ENCODE results near the gene EPHA8.

EPHA8 gene

DNA sequence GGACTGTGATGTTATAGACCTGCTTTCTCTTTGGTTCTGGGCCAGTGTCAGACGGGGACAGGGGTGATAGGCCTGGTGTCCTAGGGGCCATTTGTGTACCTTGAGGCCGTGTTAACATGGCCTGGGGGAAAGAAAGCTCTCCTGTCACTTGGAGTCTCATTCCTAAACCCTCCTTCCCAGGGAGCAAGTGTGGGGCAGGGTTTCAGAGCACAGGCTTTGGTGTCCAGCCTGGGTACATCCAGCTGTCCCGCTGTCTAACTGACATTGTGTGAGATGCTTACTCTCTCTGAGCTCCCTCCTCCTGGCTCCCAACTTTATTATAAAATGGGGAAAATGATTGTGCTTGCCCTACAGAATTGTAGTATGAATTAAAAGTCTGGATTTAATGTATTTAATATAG, 32.6 kb upstream of the EPHA8 start:
- TF ChIP-seq, protein P1, sequence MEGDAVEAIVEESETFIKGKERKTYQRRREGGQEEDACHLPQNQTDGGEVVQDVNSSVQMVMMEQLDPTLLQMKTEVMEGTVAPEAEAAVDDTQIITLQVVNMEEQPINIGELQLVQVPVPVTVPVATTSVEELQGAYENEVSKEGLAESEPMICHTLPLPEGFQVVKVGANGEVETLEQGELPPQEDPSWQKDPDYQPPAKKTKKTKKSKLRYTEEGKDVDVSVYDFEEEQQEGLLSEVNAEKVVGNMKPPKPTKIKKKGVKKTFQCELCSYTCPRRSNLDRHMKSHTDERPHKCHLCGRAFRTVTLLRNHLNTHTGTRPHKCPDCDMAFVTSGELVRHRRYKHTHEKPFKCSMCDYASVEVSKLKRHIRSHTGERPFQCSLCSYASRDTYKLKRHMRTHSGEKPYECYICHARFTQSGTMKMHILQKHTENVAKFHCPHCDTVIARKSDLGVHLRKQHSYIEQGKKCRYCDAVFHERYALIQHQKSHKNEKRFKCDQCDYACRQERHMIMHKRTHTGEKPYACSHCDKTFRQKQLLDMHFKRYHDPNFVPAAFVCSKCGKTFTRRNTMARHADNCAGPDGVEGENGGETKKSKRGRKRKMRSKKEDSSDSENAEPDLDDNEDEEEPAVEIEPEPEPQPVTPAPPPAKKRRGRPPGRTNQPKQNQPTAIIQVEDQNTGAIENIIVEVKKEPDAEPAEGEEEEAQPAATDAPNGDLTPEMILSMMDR (IDR thresholded peaks at IDR 0.05; ENCODE audit: low read depth, low read length, missing control alignments) = no peak
- Histone ChIP-seq H3K36me3 (replicated peaks) (peaks cover 21% of the 10 kb centered on the region), H3K27me3 (replicated peaks) (no peaks in the 10 kb centered on the region), H3K27ac (no peak overlapping the region), H3K4me3 (ENCODE audit: low read depth, low read length) (no peak overlapping the region)
- DNase-seq = no peak
- in situ Hi-C loops (cut with HindIII; ENCODE audit: low pct_ligation_motif_present, low sequenced_read_pairs) = no loop called here

DNA sequence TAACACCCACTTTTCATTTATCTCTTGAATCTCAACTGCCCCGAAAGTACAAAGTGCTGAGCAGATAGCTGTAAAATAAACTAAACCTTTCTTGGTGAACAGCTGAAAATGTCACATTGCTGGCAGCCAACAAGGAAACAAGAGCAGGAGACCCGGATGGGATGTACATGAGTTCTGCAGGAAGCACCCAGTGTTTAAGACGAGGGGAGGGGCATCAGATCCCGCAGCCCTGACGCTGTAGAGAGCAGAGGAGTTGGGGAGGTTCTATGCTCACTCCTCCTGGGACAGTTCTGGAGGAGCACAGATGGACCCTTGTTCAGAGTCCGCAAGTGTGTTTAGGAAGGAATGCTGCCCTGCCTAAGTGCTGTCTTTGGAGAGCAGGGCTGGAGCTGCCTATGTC, 32.0 kb upstream of the EPHA8 start:
- Histone ChIP-seq H3K27ac (no peak overlapping the region), H3K36me3 (replicated peaks) (peaks cover 17% of the 10 kb centered on the region), H3K27me3 (replicated peaks) (no peaks in the 10 kb centered on the region), H3K4me3 (ENCODE audit: low read depth, low read length) (no peak overlapping the region)
- in situ Hi-C loops (cut with HindIII; ENCODE audit: low pct_ligation_motif_present, low sequenced_read_pairs) = no loop called here
- TF ChIP-seq, protein P1 (IDR thresholded peaks at IDR 0.05; ENCODE audit: low read depth, low read length, missing control alignments) = no peak
- DNase-seq = no peak

DNA sequence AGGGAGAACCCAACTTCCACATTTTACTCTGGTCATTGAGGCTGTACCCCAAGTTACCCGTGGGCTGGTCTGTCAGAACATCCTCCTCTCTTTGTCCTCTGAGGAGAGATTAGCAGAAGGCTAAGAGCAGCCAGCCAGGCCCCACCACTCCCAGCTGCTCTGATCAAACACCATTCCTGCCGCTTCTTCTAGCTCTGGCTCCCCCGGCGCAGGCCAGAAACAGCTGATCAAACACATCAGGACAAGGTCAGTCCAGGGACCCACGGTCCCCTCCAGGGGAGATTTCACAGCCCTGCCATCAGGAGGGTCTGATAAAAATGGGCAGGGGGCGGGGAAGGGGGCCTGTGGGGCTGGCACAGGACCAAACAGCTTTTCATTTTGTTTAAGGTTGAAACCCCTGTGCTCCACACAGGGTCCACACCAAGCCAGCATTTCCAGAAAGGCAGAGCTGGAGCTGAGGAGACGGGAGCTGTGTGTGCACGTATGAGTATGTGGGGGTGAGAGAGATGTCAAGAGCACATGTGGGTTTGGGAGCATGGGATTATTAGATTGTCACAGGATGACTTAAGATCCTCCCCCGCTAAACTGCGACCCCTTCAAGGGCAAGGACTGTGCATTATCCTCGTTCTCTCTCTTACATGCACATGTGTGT, 29.9 kb upstream of the EPHA8 start:
- in situ Hi-C loops (cut with HindIII; ENCODE audit: low pct_ligation_motif_present, low sequenced_read_pairs) = no loop called here

DNA sequence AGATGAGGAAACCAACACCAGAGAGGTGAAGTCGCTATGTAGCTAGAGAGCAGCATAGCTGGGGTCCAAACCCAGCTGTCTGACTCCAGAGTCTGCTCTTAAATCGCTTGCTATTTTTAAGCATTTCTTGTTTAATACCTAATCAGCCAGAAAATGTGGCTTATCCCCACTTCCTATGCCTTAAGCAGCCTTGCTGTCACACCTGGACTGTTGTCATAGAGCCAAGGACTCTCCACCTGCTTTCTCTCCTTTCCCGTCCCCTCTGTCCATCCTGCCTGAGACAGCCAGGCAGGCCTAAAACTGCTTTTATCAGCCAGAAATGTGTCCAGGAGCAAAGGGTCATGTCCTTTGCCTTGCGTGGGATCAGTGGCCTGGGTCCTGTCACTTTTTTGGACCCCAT, 28.3 kb upstream of the EPHA8 start:
- TF ChIP-seq, protein P1 (IDR thresholded peaks at IDR 0.05; ENCODE audit: low read depth, low read length, missing control alignments) = no peak
- Histone ChIP-seq H3K27me3 (replicated peaks) (no peaks in the 10 kb centered on the region), H3K27ac (no peak overlapping the region), H3K4me3 (ENCODE audit: low read depth, low read length) (no peak overlapping the region), H3K36me3 (replicated peaks) (no peaks in the 10 kb centered on the region)
- no peak for DNase-seq
- in situ Hi-C loops (cut with HindIII; ENCODE audit: low pct_ligation_motif_present, low sequenced_read_pairs) = no loop called here

More for the DNA sequence above, 29.9 kb upstream of the EPHA8 start:
- no peak for DNase-seq
- Histone ChIP-seq H3K4me3 (ENCODE audit: low read depth, low read length) (no peak overlapping the region), H3K27ac (no peak overlapping the region), H3K36me3 (replicated peaks) (no peaks in the 10 kb centered on the region), H3K27me3 (replicated peaks) (no peaks in the 10 kb centered on the region)
- TF ChIP-seq, protein P1 (IDR thresholded peaks at IDR 0.05; ENCODE audit: low read depth, low read length, missing control alignments) = no peak

DNA sequence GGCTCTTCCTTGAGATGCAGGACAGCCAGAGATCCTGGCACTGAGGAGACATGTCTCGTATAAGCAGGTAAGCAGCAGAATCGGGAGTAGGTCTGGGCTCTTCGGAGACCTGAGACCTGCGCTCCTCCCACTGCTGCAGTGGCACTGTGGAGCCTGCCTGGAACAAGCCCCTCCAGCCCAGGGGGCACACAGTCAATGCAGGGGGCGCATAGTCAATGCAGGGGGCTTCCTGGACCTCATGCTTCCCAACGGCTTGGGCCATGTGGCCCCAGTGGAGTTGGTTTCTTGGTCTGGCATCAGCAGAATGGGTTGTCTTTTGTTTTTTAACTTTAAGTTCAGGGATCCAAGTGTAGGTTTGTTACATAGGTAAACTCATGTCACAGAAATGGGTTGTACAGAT, 27.9 kb upstream of the EPHA8 start:
- DNase-seq = no peak
- Histone ChIP-seq H3K36me3 (replicated peaks) (no peaks in the 10 kb centered on the region), H3K27me3 (replicated peaks) (no peaks in the 10 kb centered on the region), H3K4me3 (ENCODE audit: low read depth, low read length) (no peak overlapping the region), H3K27ac (no peak overlapping the region)
- TF ChIP-seq, protein P1 (IDR thresholded peaks at IDR 0.05; ENCODE audit: low read depth, low read length, missing control alignments) = no peak
- in situ Hi-C loops (cut with HindIII; ENCODE audit: low pct_ligation_motif_present, low sequenced_read_pairs) = no loop called here

DNA sequence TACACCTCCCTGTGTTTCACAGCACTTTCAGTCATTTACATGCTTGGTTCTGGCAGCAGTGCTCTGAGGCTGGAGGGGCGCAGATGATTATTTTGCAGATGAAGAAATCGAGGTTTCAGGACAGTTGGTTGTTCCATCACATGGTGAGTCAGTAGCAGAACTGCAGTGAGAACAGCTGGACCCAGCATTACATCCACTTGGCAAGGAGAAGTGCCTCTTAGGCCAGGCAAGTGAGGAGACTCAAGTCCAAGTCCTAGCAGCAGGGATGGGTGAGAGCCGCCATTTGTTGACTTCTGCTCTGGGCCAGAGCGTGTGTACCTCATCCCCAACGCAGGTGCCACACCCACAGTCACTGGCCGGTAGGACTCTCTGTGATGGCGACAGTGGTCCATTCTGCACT, 26.8 kb upstream of the EPHA8 start:
- in situ Hi-C loops (cut with HindIII; ENCODE audit: low pct_ligation_motif_present, low sequenced_read_pairs) = no loop called here
- TF ChIP-seq, protein P1 (IDR thresholded peaks at IDR 0.05; ENCODE audit: low read depth, low read length, missing control alignments) = no peak
- Histone ChIP-seq H3K27me3 (replicated peaks) (no peaks in the 10 kb centered on the region), H3K36me3 (replicated peaks) (no peaks in the 10 kb centered on the region), H3K4me3 (ENCODE audit: low read depth, low read length) (no peak overlapping the region), H3K27ac (no peak overlapping the region)
- no peak for DNase-seq
